ENCODE measurements around the gene UBE2V1. TPM values are rescaled to one million over a fixed set of nuclear protein-coding genes. Genes with fewer than 3 reads are reported as not detected.
"Not testable (repeated sequence)": the region's sequence is repeated elsewhere in the genome, so short reads cannot be mapped to it uniquely, and the experiment has no call there.

Gene UBE2V1
- polyA plus RNA-seq (2013, experiment 1 of 2; ENCODE audit: insufficient read length) = 174 TPM
- 159 TPM for polyA plus RNA-seq (2013, experiment 2 of 2; ENCODE audit: insufficient read length)

DNA sequence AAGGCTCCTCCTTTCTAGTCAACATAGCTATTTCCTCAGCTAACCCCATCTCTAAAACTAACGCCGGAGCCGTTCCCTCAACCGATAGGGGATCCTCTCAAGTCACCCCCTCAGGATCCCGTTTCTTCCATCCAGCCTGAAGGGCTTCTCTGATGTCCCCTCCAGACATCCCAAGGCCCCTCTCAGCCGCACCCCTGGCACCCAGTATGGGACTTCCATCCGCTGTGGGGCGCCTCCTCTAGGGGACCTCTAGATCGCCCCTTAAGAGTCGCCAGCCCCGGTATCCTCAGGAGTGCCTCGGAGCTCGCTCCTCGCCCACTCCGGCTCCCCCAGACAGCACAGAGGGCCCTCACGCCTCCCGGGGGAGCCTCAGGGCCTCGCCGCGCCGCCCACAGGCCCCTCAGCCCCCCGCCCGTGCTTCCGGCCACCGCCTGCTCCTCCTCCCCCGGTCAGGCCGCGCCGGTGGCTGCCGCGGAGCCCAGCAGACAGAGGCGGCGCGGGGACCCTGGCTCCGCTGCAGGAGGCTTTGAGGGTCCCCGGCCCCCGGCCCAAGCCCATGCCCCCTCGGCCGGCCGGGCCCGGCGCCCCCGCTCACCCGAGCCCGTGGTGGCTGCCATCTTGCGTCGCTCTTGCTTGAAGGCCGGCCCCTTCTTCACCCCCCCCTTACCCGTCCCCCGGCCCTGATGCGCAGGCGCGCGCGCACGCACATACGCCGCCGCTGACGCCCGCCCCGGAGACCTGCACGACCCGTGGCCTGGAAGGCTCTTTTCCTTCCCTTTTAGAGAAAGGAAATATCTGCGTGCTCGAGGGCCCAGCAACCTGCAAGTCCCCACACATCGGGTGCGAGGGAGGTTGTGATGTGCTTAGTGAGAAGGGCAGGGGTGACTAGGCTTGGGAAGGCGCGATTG lies at the start of gene UBE2V1:
TSS of gene UBE2V1 (minus strand) at position 639 of the 908 bp plus-strand sequence. CDS start at position 617, 22 bp downstream.
- DNase-seq = peak; percentile 86

DNA sequence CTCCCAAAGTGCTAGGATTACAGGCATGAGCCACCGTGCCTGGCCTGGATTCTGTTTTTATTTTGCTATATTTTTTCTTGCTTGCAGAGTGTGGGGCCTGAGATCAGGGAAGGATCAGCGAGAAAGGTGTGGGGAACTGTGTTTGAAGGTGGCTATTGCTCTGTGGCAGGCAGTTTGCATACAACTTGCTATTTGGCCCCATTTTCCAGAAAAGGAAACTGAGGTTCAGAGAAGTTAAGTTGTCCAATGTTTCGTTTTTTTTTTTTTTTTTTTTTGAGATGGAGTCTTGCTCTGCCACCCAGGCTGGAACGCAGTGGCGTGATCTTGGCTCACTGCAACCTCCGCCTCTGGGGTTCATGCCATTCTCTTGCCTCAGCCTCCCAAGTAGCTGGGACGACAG lies 48.5 kb upstream of the UBE2V1 start:
- not testable (repeated sequence) for DNase-seq

DNA sequence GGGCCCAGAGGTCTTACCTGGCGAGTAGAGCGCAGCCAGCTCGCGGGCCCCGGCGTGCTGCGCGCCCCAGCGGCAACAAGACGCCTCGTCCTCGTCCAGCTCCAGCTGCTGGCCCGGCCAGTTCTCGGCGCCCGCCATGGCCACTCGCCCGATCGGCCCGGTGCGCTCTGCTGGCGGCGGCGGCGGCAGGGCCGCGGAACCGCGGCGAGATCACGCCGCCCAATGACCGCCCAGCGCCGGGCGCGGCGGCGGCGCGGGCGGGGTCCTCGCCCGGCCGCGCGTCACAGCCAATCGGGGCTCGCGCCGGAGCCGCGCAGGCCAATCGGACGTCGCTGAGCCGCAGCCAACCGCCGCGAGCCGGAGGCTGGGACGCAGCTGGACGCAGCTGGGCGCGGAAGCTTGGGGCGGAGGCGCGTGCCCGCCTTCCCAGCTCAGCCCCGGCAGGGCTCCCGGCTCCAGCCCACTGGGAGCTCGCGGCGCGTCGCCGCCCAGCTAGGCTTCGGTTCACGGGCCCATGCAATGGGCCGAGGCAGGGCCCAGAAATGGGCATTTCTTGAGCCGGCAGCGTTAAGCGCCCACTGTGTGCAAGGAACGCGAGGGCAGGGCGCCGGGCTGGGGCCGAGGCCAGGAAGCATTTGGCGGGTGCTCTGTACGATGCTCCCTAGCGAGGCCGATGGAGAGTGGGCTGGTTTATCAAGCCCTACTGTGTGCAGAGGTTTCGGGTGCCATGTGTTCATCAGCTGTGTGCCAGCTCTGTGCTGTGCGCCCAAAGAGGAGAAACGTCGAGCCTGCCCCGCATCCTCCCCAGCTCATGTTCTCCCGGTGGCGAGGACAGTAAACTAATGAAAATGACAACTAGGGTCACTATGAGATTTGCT lies 40.8 kb upstream of the UBE2V1 start, which contains the start of gene PEDS1:
TSS of gene PEDS1 (minus strand) at position 224 of the 878 bp plus-strand sequence. CDS start at position 138, 86 bp downstream.
- peak; percentile 93 for DNase-seq

DNA sequence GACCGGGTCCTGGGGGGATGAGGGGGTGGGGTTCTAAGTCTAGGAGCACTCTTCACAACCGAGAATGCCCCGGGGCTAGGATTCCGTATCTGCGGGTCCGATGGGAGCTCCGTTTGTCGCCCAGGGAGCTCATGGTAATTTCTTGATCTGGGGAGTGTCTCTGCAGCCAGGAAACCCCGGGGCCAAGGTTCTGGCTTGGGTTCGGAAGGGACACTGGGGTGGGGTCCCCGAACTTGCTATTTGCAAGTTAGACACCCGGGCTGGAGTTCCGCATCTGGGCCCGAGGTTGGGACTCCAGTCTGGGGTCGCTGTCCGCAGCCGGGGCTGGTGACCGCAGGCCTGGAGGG lies 40.2 kb upstream of the UBE2V1 start:
- no peak for DNase-seq

DNA sequence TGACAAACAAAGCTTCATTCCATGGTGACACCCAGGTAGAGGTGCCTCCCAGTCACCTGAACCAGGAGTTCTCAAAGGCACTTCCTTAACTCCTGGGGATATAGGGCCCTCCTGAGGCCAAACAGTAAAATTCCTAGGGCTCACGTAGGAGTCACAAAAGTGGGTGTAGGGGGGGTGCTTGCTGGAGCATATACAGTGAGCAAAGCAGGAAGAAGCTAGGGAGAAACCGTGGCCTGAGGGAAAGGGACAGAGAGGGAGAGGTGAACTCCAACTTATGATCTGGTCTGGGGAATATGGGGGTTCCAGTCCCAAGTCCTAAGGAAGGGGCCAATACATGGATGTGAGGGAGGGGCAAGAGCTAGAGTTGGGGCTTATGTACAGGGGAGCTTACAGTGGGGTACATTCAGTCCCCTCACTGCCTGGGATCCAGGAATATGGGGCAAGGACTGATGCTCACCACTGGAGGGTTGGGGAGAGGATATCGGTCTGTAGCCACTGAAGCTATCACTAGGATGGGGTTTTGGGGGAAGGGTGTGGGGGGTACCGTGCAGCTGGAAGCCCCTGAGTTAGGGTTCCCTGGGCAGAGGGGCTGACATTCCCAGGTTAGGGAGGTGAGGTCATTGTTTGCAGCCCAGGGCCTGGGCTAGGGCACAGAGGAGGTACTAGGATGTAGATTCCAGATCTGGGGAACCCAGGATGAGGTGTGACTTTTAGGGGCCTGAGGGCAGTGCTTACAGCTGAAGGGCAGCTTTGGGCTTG lies 39.6 kb upstream of the UBE2V1 start:
- no peak for DNase-seq

DNA sequence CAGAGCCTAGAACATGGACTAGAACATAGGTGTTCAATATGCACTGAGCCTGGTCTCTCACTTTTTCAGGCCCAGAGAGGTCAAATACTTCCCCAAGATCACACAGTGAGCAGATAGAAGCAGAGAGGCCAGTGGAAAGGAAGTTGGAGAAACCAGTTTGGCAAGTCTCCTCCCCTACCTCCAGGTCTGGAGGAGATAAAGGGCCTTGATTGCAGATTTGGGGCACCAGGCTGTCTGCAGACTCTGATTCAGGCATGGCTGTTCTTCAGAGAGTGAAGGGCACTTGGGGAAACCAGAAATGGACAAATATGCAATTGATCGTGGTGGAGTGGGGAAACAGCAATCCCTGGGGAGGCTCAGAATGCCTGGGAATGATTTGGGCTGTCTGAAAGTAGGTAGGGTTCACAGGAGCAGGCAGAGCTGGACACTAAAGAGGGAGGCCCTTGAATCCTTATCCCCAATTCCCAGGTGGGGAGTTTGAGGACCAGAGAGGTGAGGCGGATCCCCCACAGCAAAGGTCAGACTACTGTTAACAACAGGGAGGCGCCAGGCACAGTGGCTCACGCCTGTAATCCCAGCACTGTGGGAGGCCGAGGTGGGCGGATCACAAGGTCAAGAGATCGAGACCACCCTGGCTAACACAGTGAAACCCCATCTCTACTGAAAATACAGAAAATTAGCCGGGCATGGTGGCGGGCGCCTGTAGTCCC lies 38.2 kb upstream of the UBE2V1 start:
- DNase-seq = no peak

DNA sequence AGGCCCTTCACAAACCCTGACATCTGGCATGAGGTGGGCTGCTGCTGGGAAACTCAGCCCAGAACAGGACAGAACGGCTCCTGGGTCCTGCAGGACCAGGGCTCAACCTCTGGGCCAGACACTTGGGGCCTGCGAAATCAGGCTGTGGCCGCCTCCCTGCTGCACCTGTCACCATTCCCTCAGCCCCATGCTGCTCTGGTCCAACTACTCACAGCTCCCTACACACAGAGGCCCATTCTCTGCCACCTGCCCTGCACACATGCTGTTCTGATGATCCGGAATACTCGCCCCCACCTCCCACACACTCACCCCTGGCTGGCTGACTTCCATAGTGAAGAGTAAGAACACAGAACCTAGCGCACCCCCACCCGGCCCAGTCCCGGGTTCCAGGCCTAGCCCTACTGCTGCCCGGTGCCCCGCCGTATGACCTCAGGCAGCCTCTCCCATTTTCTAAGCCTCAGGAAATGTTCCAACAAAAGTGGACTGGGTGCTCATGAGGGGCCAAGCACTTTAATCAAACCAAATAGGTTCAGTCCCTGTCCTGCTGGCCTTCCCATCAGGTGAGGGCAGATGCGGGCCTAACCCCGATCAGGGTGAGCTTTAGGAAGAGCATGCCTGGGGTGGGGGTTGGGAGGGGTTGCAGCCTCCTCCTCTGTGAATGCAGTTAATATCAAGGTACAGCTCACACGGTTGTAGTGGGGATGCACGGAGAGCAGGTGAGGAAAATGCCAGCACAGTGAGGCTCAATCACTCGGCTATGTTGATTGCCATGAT lies 36.7 kb upstream of the UBE2V1 start:
- DNase-seq = no peak

DNA sequence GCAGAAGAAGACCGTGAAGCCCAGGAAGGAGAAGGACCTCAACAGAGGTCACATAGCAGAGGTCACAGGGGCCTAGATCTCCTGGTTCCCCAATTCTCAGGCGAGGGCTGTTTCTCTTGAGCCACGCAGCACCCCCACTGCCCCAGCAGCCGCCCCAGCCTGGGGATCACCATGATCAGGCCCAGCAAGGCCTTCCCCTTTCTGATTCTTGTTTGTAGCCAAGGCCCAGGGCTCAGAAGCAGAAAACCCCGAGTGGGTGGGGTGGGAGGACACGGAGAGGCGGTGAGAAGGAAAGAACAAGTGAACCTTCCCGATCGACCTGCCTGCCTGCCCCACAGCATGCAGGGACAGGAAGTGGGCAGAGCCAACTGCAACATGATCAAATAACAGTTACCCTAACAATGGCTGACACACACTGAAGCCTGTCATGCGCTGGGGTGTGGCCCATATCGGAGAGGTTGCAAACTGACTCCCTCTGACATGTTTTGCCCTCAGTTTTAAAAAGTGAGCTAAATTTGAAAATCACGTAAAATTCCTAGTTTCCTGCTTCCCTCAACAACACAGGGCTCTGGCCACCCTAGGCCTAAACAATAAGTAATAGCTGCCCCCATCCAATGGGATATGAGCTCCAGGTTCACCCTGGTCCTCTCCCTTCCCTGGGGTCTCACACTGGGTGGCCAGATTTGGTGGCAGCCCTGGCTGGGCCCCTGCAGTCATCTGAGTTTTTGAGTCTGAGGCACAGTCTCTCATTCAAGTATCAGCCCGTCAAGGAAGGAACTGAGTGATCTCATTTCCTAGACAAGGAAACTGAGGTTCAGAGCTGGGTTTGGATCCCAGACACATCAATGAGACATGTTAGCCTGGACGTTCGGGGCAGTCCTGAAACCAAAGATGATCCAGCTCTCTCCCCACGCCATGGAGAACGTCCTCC lies 34.0 kb upstream of the UBE2V1 start:
- peak; percentile 52 for DNase-seq

DNA sequence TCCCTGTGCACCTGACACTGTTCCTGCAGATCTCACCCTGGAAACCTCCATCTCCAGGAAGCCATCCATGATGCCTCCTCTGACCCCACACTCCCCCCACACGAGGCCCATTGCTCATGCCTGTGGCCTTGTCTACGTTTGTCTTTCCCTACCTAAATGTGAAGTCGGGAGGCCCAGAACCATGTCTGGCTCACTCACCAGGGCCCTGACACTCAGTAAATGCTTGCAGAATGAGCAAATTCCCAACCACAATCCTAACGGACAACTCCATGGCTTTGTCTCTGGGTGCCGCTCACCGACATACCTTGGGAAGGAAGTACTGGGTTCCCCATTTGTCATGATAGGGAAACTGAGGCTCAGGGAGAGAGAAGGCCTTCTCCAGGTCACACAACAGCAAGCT lies 33.3 kb upstream of the UBE2V1 start:
- peak; percentile 47 for DNase-seq

DNA sequence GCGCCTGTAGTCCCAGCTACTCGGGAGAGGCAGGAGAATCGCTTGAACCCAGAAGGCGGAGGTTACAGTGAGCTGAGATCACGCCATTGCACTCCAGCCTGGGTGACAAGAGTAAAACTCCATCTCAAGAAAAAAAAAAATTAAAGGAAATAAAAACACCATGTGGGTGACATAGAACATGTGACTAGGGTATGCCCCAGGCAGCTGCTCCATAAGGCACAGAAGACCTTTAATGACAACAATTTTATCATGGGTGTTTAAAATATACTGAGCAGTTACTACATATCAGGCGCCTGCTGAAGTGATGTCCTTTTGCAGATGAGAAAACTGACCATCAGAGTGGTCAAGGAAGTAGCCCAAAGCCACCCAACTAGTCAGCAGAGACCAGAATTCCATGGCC lies 32.6 kb upstream of the UBE2V1 start:
- no peak for DNase-seq

DNA sequence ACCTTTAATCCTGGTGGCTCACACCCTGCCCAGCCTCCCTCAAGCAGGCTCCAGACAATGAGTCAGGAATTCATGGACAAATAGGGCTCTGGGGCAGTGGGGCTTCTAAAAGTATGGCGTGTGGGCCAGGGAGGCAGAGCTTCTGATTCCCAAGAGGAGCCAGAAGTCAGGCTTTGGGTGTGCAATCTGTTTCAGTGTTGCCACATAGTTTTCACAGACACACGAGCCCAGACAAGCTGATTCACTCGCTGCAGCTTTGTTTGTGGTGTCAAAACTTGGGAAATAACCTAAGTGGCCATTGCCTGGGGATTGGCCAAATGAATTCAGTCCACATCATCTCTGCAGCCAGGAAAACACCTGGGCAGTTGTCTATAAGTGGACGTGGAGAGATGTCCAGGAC lies 31.4 kb upstream of the UBE2V1 start:
- DNase-seq = peak; percentile 98

DNA sequence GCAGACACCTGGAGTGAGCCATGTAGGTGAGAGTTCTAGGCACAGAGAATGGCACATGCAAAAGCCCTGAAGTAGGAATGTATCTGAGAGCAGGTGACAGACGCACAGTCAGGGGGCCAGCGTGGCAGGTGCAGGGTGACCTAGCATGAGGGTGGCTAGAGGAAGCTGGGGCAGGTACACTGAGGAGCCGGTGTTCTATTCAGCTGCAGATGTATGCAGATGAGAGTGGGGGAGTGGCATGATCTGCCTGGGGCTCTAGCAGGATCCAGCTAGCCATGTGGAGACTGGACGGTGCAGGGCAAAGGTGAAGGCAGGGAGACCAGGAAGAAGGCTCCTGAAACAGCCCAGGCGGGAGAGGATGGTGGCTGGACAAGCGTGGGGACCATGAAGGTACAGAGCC lies 29.9 kb upstream of the UBE2V1 start:
- no peak for DNase-seq

DNA sequence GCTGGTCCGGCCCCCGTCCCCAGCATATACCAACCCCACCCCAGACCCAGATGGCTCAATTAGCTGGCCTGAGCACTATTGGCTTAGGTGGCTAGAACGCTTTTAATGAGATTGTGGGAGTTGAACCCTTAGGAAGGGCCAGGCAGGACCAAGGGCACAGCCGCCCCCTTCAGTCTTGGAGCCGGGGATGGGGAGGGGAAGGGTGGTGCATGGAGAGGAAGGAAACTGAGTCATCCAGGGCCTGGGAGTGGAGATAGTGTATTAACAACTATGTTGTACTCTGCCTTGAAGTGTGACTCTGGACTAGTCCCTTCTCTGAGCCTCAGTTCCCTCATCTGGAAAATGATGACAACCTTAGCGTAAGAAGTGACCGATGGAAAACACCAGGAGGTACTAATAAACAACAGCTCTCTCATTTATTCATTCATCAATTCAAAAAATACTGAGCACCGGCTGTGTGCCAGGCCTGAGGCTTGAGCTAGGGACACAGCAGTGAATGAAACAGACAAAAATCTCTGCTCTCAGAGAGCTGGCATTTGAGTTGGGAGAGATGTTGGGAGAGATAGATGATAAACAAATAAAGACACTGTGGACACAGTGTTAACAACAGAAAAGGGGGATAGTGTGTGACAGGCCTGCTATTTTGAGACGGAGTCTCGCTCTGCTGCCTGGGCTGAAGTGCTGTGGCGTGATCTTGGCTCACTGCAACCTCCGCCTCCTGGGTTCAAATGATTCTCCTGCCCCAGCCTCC lies 29.0 kb upstream of the UBE2V1 start:
- DNase-seq = no peak

DNA sequence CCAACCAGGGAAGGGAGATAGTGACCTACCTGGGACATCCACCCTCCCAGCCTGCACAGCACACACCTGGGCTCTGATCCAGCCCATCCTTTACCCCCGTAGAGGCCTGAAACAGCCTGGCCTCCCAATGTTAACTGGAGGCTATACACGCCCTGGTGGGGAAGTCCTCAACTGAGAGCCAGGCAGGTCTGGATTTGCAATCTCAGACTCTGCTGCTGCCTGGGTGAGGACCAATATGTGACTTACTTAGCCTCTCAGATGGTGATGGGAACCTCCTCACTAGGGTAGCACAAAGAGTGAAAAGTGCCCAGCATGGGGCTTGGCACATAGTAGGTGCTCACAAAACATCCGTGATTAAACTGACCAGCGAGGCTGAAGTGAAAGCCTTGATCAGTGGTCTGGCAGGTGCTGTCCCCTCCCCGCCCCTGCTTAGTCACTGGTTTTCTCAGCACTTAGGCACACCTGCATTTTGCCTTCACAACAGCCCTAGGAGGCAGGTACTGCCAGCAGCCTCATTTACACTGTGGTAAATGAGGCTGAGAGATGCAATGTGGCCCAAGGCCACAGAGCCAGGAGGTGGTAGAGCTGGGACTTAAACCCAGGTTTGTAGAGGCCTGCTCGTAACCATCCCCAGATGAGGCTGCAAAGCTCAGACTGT lies 28.2 kb upstream of the UBE2V1 start:
- no peak for DNase-seq

DNA sequence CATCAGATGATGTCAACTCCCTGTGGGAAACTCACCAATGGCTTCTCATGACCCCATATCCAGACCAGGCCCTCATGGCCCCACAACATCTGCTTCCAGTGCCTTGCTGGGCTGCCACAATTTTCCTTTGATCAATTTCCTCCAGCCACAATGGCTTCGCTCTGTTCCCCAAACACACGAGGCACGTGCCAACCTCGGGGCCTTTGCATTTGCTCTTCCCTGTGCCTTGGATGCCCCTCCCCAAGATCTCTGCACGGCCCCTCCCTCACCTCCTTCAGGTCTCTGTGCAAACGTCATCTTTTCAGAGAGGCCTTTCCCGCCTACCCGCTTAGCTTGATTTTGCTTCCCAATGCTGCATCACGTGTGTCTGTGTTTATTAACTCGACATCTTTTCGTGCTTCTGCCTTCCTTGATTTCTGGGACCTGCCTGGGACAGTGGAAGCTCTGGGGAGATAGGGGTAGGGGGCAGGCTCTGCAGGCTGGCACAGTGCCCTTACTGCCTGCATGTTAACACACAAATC lies 27.4 kb upstream of the UBE2V1 start:
- DNase-seq = no peak

DNA sequence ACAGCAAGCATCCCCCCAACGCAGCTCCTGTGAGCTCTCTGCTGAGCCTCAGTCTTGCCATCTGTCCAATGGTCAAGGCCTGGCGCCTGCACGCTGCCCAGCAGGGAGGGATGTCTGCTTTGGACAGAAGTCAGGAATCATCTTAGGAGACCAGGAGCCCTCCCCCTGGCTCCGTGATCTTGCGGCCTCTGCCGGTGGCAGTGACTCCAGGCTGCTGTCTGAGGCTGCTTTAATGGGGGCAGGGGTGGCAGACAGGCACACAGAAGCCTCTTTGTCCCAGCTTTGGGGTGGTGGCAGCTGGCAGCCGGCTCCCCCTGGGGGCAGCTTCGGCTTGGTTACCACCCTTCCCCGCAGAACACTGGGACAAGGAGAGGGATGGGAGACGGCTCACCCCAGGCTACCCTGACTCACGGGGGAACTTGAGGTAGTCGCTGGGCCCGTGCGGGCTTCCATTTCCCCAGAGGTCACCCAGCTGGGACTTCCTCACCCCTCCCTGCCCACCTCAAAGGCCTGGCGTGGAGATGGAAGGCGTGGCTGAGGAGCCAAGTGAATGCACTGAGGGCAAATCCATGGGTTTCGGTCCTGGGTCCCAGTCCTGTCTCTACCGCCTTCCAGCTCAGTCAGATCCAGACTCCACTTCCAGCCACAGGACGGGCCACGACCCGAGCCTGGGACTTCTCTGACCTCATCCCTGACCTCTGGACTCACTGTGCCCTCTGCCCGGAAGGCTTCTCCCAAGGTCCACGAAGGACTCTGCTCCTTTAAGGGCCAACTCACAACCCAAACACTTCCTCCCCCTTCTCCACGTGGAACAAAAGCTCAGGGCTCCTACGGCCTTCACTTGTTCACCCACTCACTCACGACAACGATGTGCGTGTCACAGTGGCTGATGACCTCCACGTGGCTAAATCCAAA lies 25.8 kb upstream of the UBE2V1 start:
- DNase-seq = no peak

DNA sequence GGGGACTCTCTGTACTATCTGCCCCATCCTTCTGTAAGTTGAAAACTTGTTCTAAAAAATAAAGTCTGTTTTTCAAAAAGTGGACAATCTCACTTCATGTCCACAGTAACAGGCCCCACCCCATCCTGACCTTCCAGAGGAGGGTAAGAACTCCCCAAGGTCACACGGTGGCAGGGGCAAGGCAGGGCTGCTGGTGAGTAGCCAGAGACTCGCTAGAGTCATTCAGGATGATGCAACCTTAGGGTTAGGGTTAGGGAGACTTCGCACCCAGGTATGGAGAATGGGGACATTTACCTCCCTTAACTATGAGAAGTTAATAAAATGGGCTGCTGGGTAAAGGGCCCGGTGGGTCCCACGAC lies 25.1 kb upstream of the UBE2V1 start:
- no peak for DNase-seq
